GM18505 (cell line): Measurements from ENCODE around the gene IRX3.

ENCODE experiments used
- ATAC-seq: cut with Tn5 transposase; IDR thresholded peaks from one replicate; pipeline ENCODE4 v1.9.1; 2021; ENCODE audit not compliant: unreplicated experiment
- POLR2A ChIP-seq: IDR thresholded peaks from 4 replicates; pipeline ENCODE4 v1.6.1; 2011; ENCODE audit warnings: borderline replicate concordance; ENCODE audit not compliant: insufficient read depth, insufficient read length; ENCODE audit errors: extremely low read depth

The IRX3 gene

GRCh38 chr16:54245788-54246453, 40.7 kb downstream of the IRX3 start:
- ATAC-seq = no peak
- no peak for TF ChIP-seq POLR2A

- no peak for ATAC-seq
These were observed 42.3 kb downstream of the IRX3 start for GRCh38 chr16:54244061-54244886.

GRCh38 chr16:54243202-54243601, 43.4 kb downstream of the IRX3 start:
- TF ChIP-seq POLR2A = no peak
- no peak for ATAC-seq

More at GRCh38 chr16:54244061-54244886, 42.3 kb downstream of the IRX3 start:
- TF ChIP-seq POLR2A = no peak

DNA sequence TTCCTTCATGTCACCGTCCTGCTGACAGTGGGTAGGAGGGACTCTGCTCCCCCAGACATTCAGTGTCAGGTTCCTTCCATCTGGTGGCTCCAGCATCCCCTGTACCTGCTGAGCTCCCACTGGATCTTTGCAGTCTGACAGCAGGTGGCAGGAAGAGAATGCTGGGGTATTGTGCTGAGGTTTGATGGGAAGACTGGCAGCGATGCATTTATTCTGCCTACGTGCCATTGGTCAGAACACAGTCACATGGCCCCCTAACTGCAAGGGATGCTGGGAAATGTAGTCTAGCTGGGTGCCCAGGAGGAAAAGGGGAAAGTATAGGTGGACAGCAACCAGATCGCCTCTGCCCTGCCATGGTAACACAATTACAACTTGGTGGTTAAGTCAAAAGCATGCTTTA, 44.4 kb downstream of the IRX3 start:
- TF ChIP-seq POLR2A = no peak
- ATAC-seq = no peak

DNA sequence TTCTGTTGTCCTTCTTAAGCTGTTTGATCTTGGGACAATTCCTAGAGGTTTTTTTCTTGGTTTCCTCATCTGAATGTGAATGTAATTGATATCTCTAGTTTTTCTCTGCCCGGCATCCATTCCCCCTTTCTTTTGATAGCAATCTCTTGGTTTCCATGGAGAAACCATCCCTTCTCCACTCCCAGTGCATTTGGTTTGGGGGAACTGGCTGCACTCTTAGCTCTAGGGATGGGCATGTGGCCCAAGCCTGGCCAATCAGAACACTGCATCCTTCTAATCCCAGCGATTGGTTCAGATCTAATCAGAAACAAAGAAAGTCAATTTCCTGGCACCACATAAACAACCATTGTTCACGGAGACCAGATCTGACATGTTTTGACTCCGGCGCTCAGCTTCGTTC, 45.1 kb downstream of the IRX3 start:
- no peak for TF ChIP-seq POLR2A
- ATAC-seq = no peak

- TF ChIP-seq POLR2A = no peak
These were observed 46.1 kb downstream of the IRX3 start for GRCh38 chr16:54240271-54241129.

DNA sequence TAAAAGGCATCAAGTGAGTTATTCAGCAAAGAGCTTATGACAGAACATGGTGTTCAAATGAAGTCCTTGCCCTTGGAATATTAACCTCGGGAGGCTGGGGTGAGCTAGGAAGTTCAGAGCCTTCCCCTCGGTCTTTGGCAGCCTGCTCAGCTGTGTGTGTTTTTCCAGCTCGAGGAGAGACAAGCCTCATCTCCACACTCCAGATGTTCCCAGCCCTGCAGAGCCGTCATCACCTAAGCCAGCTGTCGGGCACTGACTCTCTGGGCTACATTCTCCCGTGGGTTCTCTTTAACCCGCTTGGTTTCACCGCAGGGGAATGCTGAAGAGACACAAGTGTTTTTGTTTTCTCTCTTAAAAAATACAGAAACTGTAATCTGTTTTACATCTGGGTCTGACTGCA, 47.1 kb downstream of the IRX3 start:
- no peak for TF ChIP-seq POLR2A
- no peak for ATAC-seq

More at GRCh38 chr16:54240271-54241129, 46.1 kb downstream of the IRX3 start:
- no peak for ATAC-seq

DNA sequence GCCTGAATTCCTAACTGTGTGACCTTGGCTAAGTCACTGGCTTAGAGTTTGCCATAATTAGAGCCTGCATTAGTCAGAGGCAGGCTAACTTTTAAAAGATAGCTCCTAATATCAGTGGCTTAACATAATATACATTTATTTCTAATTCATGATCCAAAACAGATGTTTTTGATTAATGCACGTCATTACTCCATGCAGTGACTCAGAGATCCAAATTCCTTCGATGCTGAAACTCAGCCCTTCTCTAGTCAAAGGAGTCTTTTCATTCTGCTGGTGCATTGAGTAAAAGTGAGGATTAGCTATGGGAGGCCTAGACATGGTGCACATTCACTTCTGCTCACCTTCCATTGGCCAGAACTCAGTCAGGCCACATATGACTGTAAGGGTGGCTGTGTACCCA, 49.8 kb downstream of the IRX3 start:
- no peak for TF ChIP-seq POLR2A

GRCh38 chr16:54233615-54234014, 53.0 kb downstream of the IRX3 start:
- ATAC-seq = no peak
- no peak for TF ChIP-seq POLR2A

More for the DNA sequence above, 49.8 kb downstream of the IRX3 start:
- ATAC-seq = no peak
